Stimulated activated naive B cell treated with anti-CD40 and anti-IgM and Interleukin-4, amounts not matched to agents 10 μg/mL and 1 μg/mL and 100 μg/mL, for 72 hours (primary cell): ENCODE measurements around the gene SYT7.

Source experiments
- ATAC-seq, 2 donors: fragments of 150-1000 bp; cut with Tn5 transposase; replicated peaks; 2 replicates each; pipeline ENCODE4 v1.10.0; 2021; ENCODE audit warnings: moderate library complexity in 1 of 2
- DNase-seq: peaks from one replicate; pipeline ENCODE4 v3.0.0; 2021
- H3K27ac Mint-ChIP-seq: one replicate; pipeline ENCODE4 v1.8.0; 2022; ENCODE audit warnings: mild to moderate bottlenecking, mixed read lengths
- H3K27me3 Mint-ChIP-seq, 2 donors: one replicate each; pipeline ENCODE4 v1.8.0; 2022; ENCODE audit warnings: mixed read lengths in 2 of 2
- H3K36me3 Mint-ChIP-seq, 2 donors: one replicate each; pipeline ENCODE4 v1.8.0; 2022; ENCODE audit warnings: mixed read lengths in 2 of 2, mild to moderate bottlenecking in 1 of 2
- H3K4me1 Mint-ChIP-seq, 2 donors: one replicate each; pipeline ENCODE4 v1.8.0; 2022; ENCODE audit warnings: mixed read lengths in 2 of 2, mild to moderate bottlenecking in 1 of 2
- H3K4me3 Mint-ChIP-seq, 2 donors: one replicate each; pipeline ENCODE4 v1.8.0; 2022; ENCODE audit warnings: mild to moderate bottlenecking in 2 of 2, mixed read lengths in 2 of 2, moderate library complexity in 1 of 2
- H3K9me3 Mint-ChIP-seq, 2 donors: one replicate each; pipeline ENCODE4 v1.8.0; 2022; ENCODE audit warnings: mixed read lengths in 2 of 2, mild to moderate bottlenecking in 1 of 2

The SYT7 gene, protein sequence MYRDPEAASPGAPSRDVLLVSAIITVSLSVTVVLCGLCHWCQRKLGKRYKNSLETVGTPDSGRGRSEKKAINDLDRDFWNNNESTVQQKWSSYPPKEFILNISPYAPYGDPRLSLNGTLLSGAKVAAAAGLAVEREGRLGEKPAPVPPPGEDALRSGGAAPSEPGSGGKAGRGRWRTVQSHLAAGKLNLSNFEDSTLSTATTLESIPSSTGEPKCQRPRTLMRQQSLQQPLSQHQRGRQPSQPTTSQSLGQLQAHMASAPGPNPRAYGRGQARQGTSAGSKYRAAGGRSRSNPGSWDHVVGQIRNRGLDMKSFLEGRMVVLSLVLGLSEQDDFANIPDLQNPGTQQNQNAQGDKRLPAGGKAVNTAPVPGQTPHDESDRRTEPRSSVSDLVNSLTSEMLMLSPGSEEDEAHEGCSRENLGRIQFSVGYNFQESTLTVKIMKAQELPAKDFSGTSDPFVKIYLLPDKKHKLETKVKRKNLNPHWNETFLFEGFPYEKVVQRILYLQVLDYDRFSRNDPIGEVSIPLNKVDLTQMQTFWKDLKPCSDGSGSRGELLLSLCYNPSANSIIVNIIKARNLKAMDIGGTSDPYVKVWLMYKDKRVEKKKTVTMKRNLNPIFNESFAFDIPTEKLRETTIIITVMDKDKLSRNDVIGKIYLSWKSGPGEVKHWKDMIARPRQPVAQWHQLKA

DNA sequence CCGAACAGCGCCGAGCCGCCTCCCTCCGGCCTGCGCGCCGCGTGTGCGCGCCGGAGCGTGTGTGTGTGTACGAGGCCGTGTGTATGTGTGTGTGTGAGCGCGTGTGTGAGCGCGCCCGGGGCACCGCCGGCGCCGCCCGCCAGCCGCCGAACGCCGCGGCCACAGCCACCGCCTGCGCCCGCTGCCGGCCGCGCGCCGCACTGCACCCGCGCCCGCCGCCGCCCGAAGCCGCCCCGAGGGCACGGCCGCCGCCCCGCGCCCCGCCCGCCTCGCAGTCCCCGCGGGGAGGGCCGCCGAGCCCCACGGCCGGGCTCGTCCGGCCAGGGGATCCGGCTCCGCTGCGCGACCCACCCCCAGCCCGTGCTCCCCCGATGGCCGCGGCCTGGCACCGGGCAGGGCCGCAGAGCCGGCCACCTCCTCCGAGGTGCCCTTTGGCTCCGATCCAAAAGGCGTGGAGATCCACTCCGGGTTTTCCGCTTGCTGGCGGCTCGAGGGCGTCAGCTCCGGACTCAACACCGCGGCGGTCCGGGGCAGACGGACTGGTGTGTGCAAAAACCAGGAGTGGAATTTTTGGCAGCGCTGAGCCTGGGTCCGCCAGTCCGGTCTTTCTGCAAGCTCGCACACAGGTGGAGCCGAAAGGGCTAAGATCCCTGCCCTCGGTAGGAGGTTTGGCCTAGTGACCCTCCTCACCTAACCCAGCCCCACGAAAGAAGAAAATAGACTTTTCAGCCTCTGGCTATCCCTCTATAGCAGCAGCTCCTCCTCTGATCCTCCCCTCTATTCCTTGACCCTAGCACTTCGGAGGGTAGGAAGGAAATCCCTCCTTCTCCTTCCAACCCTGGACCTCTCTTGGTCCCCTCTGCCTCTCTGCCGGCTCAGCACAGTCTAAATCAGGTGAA lies at the start of gene SYT7:
Gene SYT7 (minus strand): TSS at position 47 of the 899 bp plus-strand sequence. CDS start 256 bp downstream, outside the sequence.
- Mint-ChIP-seq H3K27me3 (peaks cover 65 to 75% of the 10 kb centered on the region in 2 donors), H3K36me3 (no peaks in the 10 kb centered on the region)

DNA sequence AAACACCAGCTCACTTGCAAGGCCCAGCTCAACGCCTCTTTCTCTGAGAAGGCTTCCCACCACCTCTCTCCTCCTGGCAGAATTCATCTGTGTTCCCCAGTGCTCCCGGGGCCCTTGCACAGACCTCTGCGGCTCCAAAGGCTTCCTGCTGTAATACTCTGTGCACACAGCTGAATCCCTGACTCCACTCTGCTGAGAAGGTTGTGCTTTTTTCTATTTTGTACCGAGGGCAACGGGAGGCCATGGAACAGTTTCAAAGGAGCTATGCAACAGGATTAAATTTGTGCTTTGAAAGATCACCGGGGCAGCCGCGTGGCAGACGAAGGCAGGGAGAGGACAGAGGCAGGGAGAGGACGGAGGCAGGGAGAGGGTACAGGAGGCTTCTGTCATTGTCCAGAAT lies 49.2 kb upstream of the SYT7 start:
- no peaks in the 10 kb centered on the region for H3K36me3 Mint-ChIP-seq
- H3K4me1 Mint-ChIP-seq: peaks cover 2 to 9% of the 10 kb centered on the region in 2 donors

More for the DNA sequence above, at the start of gene SYT7:
- H3K4me3 Mint-ChIP-seq: peak within 1 kb of the TSS; percentile 86 to 87
- H3K4me1 Mint-ChIP-seq: peaks cover 14 to 33% of the 10 kb centered on the region in 2 donors
- DNase-seq (peak; percentile 95), ATAC-seq (peak; percentile 88 to 91)
- peak within 1 kb of the TSS; percentile 88 for H3K27ac Mint-ChIP-seq
- H3K9me3 Mint-ChIP-seq: no peaks in the 10 kb centered on the region

DNA sequence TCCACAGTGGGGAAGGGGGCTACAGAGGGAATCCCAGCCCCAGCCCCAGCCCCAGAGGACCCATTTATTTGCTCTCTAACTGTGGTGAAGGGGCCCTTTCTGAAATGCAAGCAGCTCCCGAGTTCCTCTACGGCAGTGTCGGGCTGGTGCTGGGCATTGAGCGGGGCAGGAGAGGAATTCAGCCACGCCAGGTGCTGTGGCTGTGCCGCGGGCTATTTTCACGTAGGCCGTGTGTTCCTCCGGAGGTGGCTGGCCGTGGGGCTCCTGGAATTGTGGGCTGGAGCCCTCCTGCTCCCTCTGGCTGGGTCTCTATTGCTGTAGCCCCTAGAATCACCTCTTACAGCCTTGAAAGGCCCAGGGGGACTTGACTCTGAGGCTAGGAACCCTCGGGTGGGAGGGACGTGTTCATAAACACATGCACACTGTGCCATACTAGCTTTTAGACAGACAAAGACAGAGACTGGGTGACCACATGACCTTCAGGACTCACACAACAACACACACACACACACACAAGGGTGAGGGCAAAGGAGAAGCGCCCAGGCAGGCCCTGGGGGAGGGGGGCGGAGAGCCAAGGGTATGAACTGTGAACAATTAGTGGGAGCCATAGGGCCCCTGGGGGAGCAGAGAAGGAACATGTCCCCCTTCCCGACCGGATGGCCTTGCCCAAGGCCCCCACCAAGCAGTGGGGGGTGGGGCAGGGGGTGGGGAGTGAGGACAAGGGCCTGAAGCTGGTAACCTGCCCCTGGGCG lies 48.4 kb upstream of the SYT7 start:
- Mint-ChIP-seq H3K4me1 (peaks cover 2 to 9% of the 10 kb centered on the region in 2 donors), H3K9me3 (no peaks in the 10 kb centered on the region), H3K4me3 (no peak overlapping the region), H3K27ac (no peak overlapping the region), H3K27me3 (peaks cover 35% of the 10 kb centered on the region in 2 donors), H3K36me3 (no peaks in the 10 kb centered on the region)
- ATAC-seq: no peak
- no peak for DNase-seq

More for the DNA sequence above, 49.2 kb upstream of the SYT7 start:
- Mint-ChIP-seq H3K9me3 (no peaks in the 10 kb centered on the region), H3K4me3 (no peak overlapping the region), H3K27me3 (peaks cover 35% of the 10 kb centered on the region in 2 donors), H3K27ac (no peak overlapping the region)
- DNase-seq: no peak
- ATAC-seq: no peak

DNA sequence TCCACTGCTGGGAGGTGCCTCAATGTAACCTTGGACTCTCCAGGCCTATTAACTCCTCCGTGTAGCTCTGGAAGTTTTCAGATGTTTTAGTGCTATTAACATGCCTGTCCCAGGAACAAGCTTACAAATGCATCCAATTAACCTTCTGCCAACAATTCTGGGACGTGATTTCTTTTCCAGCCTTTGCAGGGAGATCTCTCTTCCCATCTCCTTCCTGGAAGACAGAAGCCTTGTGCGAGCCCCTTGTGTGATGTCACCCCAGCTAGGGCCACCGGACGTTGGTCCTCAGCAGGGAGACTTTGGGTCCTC lies 47.7 kb upstream of the SYT7 start:
- ATAC-seq: no peak
- H3K27me3 Mint-ChIP-seq: peaks cover 35% of the 10 kb centered on the region in 2 donors

DNA sequence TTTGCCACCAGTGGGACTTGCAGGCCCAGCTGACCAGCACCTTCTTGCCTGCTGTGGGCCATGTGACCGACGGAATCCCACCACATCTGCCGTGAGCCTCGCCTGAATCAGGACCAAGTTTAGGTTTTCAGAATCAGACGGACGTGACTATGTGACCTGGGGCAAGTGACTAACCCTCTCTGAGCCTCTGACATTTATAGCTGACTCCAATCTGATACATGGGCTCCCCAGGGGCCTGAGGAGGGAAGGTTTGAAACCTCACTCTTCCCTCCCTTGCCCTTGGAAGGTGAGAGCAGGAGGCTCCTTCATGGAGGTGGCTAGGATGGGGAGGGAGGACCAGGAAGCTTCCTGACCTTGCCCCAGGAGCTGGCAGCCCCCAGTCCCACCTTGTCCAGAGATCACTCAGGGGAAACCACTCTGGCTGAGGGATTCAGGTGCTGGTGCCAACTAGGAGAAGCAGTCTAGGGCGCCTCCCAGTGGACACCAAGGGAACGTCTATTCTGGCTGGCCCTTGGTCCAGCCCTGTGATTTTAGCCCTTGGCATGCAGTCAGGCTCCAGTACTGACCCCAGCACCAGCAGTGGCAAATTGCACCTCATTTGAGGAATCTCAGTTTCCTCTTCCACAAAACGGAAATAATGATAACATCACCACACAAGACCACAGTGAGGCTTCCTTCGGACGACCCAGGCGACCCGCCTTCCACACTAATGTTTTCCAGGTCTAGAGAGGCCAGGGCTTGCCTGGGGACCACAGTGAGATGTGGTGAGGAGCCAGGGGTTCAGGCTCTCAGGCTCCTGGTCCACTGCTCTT lies 47.2 kb upstream of the SYT7 start:
- Mint-ChIP-seq H3K4me3 (no peak overlapping the region), H3K27ac (no peak overlapping the region), H3K27me3 (peaks cover 36 to 37% of the 10 kb centered on the region in 2 donors), H3K9me3 (no peaks in the 10 kb centered on the region), H3K4me1 (peaks cover 2 to 9% of the 10 kb centered on the region in 2 donors), H3K36me3 (no peaks in the 10 kb centered on the region)
- no peak for DNase-seq
- ATAC-seq: peak; percentile 55 to 65

More for the DNA sequence above, 47.7 kb upstream of the SYT7 start:
- Mint-ChIP-seq H3K4me3 (no peak overlapping the region), H3K4me1 (peaks cover 2 to 9% of the 10 kb centered on the region in 2 donors), H3K27ac (no peak overlapping the region), H3K36me3 (no peaks in the 10 kb centered on the region), H3K9me3 (no peaks in the 10 kb centered on the region)
- no peak for DNase-seq

DNA sequence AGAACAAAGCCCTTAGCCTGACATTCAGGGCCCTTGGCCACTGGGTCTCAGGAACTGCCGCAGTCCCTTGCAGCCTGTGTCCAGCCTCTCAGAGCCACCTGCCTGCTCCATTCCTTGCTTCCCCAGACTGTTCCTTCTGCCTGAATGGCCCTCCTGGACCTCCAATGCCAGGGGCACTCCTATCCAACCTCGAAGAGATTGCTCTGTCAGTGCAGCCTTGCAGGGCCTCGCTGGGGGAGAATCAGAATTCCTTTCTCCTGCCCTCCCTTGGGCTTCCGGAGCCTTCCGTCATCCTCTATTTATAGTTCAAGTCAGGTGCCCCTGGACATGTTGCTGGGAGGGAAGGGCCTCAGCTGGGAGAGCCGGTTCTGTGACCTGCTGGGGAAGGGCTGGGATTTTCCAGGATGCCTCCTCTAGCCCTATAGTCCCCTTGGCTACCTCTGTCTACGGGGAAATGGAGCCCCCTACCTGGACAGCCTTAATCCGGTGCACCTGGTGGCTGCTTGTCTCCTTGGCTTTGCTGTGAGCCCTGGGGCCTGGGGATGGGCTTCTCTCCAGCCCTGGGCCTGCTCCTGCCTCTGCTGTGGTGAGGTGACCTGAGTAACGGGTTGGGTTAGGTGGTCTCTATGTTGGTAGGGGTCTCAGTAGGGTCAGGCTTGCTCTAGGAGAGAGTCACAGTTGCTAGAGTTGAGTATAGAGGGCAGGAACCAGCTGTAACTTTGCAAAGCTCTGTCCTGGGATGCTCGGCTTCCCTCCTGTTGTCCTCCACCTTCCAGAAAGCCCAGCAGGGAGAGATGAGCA lies 45.9 kb upstream of the SYT7 start:
- no peaks in the 10 kb centered on the region for H3K36me3 Mint-ChIP-seq
- no peak overlapping the region for H3K27ac Mint-ChIP-seq
- H3K4me3 Mint-ChIP-seq: no peak overlapping the region
- H3K27me3 Mint-ChIP-seq: peaks cover 47 to 50% of the 10 kb centered on the region in 2 donors
- H3K9me3 Mint-ChIP-seq: no peaks in the 10 kb centered on the region
- DNase-seq: no peak
- H3K4me1 Mint-ChIP-seq: peaks cover 2 to 9% of the 10 kb centered on the region in 2 donors
- ATAC-seq: no peak

DNA sequence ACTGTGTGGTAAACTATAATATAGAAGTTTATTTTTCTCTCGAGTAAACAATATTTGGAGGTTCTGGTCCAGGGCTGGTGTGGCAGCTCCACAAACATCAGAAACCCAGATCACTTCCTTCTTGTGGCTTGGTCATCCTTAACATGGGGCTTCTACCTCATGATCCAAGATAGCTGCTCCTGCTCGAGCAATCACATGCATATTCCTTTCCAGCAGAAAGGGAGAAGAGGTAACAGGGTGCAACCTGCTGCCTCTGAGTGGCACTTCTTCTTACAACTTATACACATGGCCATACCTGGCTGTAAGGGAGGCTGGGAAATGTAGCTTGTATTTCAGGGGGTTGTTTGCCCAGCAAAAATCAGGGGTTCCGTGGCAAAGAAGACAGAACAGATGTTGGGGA lies 44.6 kb upstream of the SYT7 start:
- Mint-ChIP-seq H3K9me3 (no peaks in the 10 kb centered on the region), H3K27me3 (peaks cover 54 to 60% of the 10 kb centered on the region in 2 donors), H3K4me3 (no peak overlapping the region), H3K36me3 (no peaks in the 10 kb centered on the region), H3K4me1 (peaks cover 2 to 9% of the 10 kb centered on the region in 2 donors), H3K27ac (no peak overlapping the region)
- DNase-seq: no peak
- no peak for ATAC-seq

DNA sequence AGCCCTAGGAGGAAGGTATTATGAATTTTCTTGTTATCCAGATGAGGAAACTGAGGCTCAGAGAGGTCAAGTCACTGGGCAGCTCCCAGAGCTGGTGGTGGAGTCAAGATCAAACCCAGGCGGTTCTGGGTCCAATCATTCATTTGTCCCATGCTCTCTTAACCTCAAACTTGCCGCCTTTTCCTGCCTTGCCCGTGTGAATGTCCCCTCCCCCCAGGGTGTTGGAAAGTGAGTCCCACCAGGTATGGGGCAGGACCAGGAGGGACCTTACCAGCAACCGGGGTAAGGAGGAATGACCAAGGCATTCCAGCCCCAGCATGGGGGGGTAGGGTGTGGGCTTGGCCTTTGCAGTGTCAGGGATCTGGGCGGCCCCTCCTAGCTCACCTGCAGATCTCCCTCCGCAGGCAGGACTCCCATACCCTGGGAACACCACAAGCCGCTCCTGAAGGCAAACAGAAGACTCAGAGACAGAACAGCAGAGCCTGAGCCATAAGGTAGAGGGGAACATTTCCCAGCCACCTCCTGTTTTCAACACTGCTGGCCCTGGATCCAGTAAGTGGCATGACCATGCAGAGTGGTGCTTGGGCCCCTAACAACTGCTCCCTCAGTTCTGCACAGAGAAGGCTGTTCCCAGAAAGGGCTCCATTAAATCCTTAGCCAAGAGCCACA lies 41.2 kb upstream of the SYT7 start:
- Mint-ChIP-seq H3K27ac (no peak overlapping the region), H3K4me3 (no peak overlapping the region), H3K36me3 (no peaks in the 10 kb centered on the region), H3K4me1 (no peaks in the 10 kb centered on the region), H3K27me3 (peaks cover 38 to 45% of the 10 kb centered on the region in 2 donors), H3K9me3 (no peaks in the 10 kb centered on the region)
- no peak for DNase-seq
- ATAC-seq: no peak

DNA sequence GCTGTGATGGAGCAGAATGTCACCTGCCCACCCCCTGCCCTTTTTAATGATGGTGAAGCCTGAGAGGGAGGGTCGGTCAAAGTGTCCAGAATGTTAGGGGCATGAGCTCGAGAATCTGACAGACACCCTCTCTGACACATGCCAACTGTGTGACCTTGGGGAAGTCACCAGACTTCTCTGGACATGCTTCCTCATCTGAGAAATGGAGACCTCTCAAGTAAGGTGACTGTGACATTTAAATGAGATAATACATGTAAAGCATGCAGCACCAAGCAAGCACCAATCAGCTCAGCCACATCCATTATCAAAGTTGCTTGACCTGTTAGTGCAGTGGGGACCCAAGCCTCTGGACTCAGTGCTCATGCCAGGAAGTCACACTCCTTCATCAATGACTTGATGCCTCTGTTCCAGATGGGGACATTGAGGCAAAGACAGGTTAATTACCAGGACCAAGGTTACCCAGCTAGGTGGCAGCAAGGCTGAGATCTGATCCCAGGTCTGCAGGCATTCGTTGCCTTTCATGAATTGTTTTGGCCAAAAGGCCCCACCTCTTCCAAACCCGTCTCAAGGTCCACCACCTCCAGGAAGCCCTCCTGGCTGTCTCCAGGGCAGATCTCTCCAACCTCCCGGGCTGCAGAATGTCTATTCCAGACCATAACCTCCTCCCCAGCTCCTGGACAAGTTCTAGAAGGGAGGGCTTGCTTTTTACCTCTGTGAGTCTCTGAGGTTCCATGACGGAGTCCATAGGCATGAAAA lies 38.8 kb upstream of the SYT7 start:
- Mint-ChIP-seq H3K36me3 (no peaks in the 10 kb centered on the region), H3K4me1 (peaks cover 0 to 4% of the 10 kb centered on the region in 2 donors), H3K4me3 (no peak overlapping the region), H3K27me3 (peaks cover 36 to 44% of the 10 kb centered on the region in 2 donors), H3K9me3 (no peaks in the 10 kb centered on the region), H3K27ac (no peak overlapping the region)
- ATAC-seq (no peak), DNase-seq (no peak)

DNA sequence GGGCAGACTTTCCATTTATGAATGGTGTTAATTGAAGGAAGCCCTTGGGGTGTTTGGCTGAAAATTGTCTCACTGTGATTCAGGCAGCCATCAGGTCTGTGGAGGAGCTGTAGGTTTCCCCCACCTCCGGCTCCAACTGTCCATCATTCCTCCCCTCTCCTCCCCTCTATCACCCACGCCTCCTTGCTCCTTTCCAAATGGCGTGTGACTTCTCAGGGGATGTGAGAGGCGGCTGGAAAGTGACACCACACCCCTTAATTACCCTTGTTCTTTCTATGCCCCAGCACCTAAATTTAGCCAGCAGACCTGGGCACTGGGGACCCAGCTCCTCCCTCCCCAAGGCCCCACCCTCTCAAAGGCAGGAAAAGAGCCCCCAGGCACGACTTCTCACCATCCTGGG lies 38.1 kb upstream of the SYT7 start:
- no peaks in the 10 kb centered on the region for H3K9me3 Mint-ChIP-seq
- peaks cover 40 to 44% of the 10 kb centered on the region in 2 donors for H3K27me3 Mint-ChIP-seq
- no peak overlapping the region for H3K27ac Mint-ChIP-seq
- H3K36me3 Mint-ChIP-seq: no peaks in the 10 kb centered on the region
- H3K4me3 Mint-ChIP-seq: no peak overlapping the region
- DNase-seq (no peak), ATAC-seq (no peak)
- peaks cover 0 to 4% of the 10 kb centered on the region in 2 donors for H3K4me1 Mint-ChIP-seq

DNA sequence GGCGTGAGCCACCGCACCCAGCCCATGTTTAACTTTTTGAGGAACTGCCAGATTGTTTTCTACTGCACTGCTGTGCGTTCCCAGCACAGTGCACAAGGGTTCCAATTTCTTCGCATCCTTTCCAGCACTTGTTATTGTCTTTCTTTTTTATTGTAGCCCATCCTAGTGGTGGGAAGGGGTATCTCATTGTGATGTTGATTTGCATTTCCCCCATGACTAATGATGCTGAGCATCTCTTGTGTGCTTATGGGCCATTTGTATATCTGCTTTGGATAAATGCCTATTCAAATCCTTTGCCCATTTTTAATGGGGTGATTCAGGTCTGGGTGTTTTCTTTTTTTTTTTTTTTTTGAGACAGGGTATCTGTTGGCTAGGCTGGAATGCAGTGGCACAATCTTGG lies 36.6 kb upstream of the SYT7 start:
- Mint-ChIP-seq H3K36me3 (no peaks in the 10 kb centered on the region), H3K4me3 (no peak overlapping the region), H3K27me3 (peaks cover 36 to 37% of the 10 kb centered on the region in 2 donors), H3K4me1 (peaks cover 0 to 4% of the 10 kb centered on the region in 2 donors), H3K27ac (no peak overlapping the region), H3K9me3 (no peaks in the 10 kb centered on the region)
- DNase-seq (no peak), ATAC-seq (no peak)
